HepG2 (cell line): Measurements from ENCODE around the gene POU4F2. TPM values are rescaled to one million over a fixed set of nuclear protein-coding genes. Genes with fewer than 3 reads are reported as not detected.

Experiments
- ATAC-seq: fragments of 200-7000 bp; cut with Tn5 transposase; 3 replicates; pipeline ENCODE4 v1.9.1; 2020; ENCODE audit warnings: mild to moderate bottlenecking, moderate library complexity
- BruUV-seq: library from RNA; stranded (reverse); fragments of 400-500 nt; replicated peaks from 2 replicates; lab custom pipeline; 2021; lab: Mats Ljungman, UMichigan
- CTCF ChIA-PET: fragments of 300-600 bp; formaldehyde crosslinking; extraction: SDS; loops from one replicate; lab custom pipeline; 2021; ENCODE audit warnings: low total read pairs, inconsistent platforms, low intra/inter-chr PET ratio; lab: Yijun Ruan, JAX
- POLR2A ChIA-PET: fragments of 350-600 bp; sonication (Branson Sonifier 250); formaldehyde crosslinking; loops from one replicate; lab custom pipeline; 2020; ENCODE audit warnings: antibody characterized with exemption, inconsistent platforms; lab: Yijun Ruan, JAX
- DNase-seq: peaks from one replicate; pipeline ENCODE4 v3.0.0-alpha.2; 2015; ENCODE audit warnings: low spot score
- FAIRE-seq: peaks from 3 replicates; lab custom pipeline; 2011; peaks lifted over from hg19 to GRCh38; lab: Jason Lieb, UNC
- H2AFZ ChIP-seq: one replicate; pipeline ENCODE4 v1.6.1; 2011; ENCODE audit warnings: low read length, inconsistent platforms
- H3K27ac ChIP-seq: fragments of 300-600 bp; 3 replicates; pipeline ENCODE4 v1.8.0; 2011; ENCODE audit warnings: mixed run types, mild to moderate bottlenecking, mixed read lengths, low read length, inconsistent platforms; ENCODE audit not compliant: insufficient read depth; ENCODE audit errors: extremely low read length
- H3K27me3 ChIP-seq, 2 experiments: fragments of 200-600 bp in 1 of 2; 2 replicates in 1 of 2; 3 replicates in 1 of 2; pipeline versions ENCODE4 v1.6.0 to v1.8.0; 2011; ENCODE audit warnings: low read length in 2 of 2, mild to moderate bottlenecking in 2 of 2, moderate library complexity in 2 of 2, inconsistent platforms in 1 of 2; ENCODE audit not compliant: insufficient read depth in 2 of 2, control insufficient read depth in 1 of 2
- H3K36me3 ChIP-seq, 2 experiments: fragments of 200-600 bp in 1 of 2; replicated peaks in 1 of 2; 2 replicates in 1 of 2; 3 replicates in 1 of 2; pipeline versions ENCODE4 v1.5.1 to v1.8.0; 2011; ENCODE audit warnings: low read length in 2 of 2, inconsistent platforms in 1 of 2; ENCODE audit not compliant: insufficient read depth in 2 of 2, control insufficient read depth in 1 of 2
- H3K4me1 ChIP-seq: 2 replicates; pipeline ENCODE4 v1.5.1; 2012; ENCODE audit warnings: low read length, inconsistent platforms; ENCODE audit not compliant: insufficient read depth
- H3K4me2 ChIP-seq: 2 replicates; pipeline ENCODE4 v1.6.0; 2011; ENCODE audit warnings: low read depth, low read length, inconsistent platforms
- H3K4me3 ChIP-seq, 3 experiments: fragments of 200-600 bp in 1 of 3; sonication (generic), shearing (Covaris generic) in 1 of 3; replicated peaks in 1 of 3; 2 replicates each; pipeline ENCODE4 v1.5.1; 2011 to 2016; ENCODE audit warnings: low read length in 3 of 3, inconsistent platforms in 2 of 3, low read depth in 2 of 3, mild to moderate bottlenecking in 2 of 3, control low read depth in 1 of 3, mixed read lengths in 1 of 3; ENCODE audit not compliant: insufficient read depth in 1 of 3
- H3K79me2 ChIP-seq: one replicate; pipeline ENCODE4 v1.6.1; 2011; ENCODE audit warnings: low read length, inconsistent platforms; ENCODE audit not compliant: insufficient read depth
- H3K9ac ChIP-seq: 2 replicates; pipeline ENCODE4 v1.6.0; 2011; ENCODE audit warnings: mild to moderate bottlenecking, low read depth, low read length, inconsistent platforms; ENCODE audit not compliant: insufficient read depth
- H3K9me3 ChIP-seq: 2 replicates; pipeline ENCODE4 v1.5.1; 2012; ENCODE audit warnings: mild to moderate bottlenecking, low read length
- H4K20me1 ChIP-seq: 2 replicates; pipeline ENCODE4 v1.6.0; 2011; ENCODE audit warnings: inconsistent platforms, mild to moderate bottlenecking, low read length, moderate library complexity; ENCODE audit not compliant: insufficient read depth
- NPAS2 ChIP-seq: sonication (generic); formaldehyde crosslinking; IDR thresholded peaks from 2 replicates; pipeline ENCODE4 v1.8.0; 2022; ENCODE audit warnings: mild to moderate bottlenecking, missing genetic modification reagents, borderline replicate concordance
- RBM39 ChIP-seq: fragments of 200-400 bp; formaldehyde crosslinking; IDR thresholded peaks from one replicate; pipeline ENCODE4 v1.6.1; 2018; ENCODE audit warnings: antibody characterized with exemption, mild to moderate bottlenecking, low read depth, low read length; ENCODE audit not compliant: poor library complexity, severe bottlenecking
- SOX6 ChIP-seq, 2 experiments: fragments of 450-650 bp in 1 of 2; sonication (generic) in 1 of 2; formaldehyde crosslinking in 1 of 2; IDR thresholded peaks; 2 replicates each; pipeline versions ENCODE4 v1.4.0 to v1.6.1; 2017 to 2020; ENCODE audit warnings: antibody characterized with exemption in 1 of 2, mild to moderate bottlenecking in 1 of 2, missing genetic modification reagents in 1 of 2
- TEAD3 ChIP-seq: optimal IDR thresholded peaks from 2 replicates; pipeline ENCODE3; 2016; ENCODE audit warnings: borderline replicate concordance
- ZNF530 ChIP-seq: sonication (generic); formaldehyde crosslinking; IDR thresholded peaks from 2 replicates; pipeline ENCODE4 v1.5.0; 2020; ENCODE audit warnings: low read depth, mild to moderate bottlenecking, missing genetic modification reagents
- ZNF562 ChIP-seq: sonication (generic); formaldehyde crosslinking; IDR thresholded peaks from 2 replicates; pipeline ENCODE4 v1.8.0; 2022; ENCODE audit warnings: missing genetic modification reagents, borderline replicate concordance
- ZNF564 ChIP-seq: sonication (generic); formaldehyde crosslinking; IDR thresholded peaks from 2 replicates; pipeline ENCODE4 v1.8.1; 2023; ENCODE audit warnings: mild to moderate bottlenecking, missing genetic modification reagents
- ZNF567 ChIP-seq: sonication (generic); formaldehyde crosslinking; IDR thresholded peaks from 2 replicates; pipeline ENCODE4 v1.8.1; 2023; ENCODE audit warnings: mild to moderate bottlenecking, missing genetic modification reagents, borderline replicate concordance
- ZNF616 ChIP-seq: sonication (generic); formaldehyde crosslinking; IDR thresholded peaks from 2 replicates; pipeline ENCODE4 v1.5.0; 2020; ENCODE audit warnings: low read depth, mild to moderate bottlenecking, missing genetic modification reagents
- ZNF720 ChIP-seq: sonication (generic); formaldehyde crosslinking; IDR thresholded peaks from 2 replicates; pipeline ENCODE4 v1.4.0; 2020; ENCODE audit warnings: missing genetic modification reagents
- ZNF724P ChIP-seq: sonication (generic); formaldehyde crosslinking; IDR thresholded peaks from 2 replicates; pipeline ENCODE4 v1.8.0; 2022; ENCODE audit warnings: missing genetic modification reagents, borderline replicate concordance
- ZNF75D ChIP-seq: sonication (generic); formaldehyde crosslinking; IDR thresholded peaks from 2 replicates; pipeline ENCODE4 v1.8.1; 2023; ENCODE audit warnings: missing genetic modification reagents, mild to moderate bottlenecking, borderline replicate concordance
- ZNF776 ChIP-seq: sonication (generic); formaldehyde crosslinking; IDR thresholded peaks from 2 replicates; pipeline ENCODE4 v1.4.0; 2020; ENCODE audit warnings: mild to moderate bottlenecking, missing genetic modification reagents
- WGBS: methylation state at CpG from one replicate; pipeline ENCODE4 v1.1.6; 2017; ENCODE audit warnings: low lambda C conversion rate; 5-methylcytosine and 5-hydroxymethylcytosine counted together
- in situ Hi-C: cut with HindIII; loops from 2 replicates; pipeline ENCODE4 v1.10.0; 2017; ENCODE audit warnings: low pct_unique_long_range_greater_than_20kb; ENCODE audit not compliant: extremely low pct_ligation_motif_present
- intact Hi-C: fragments of 100-400 bp; cut with micrococcal nuclease; formaldehyde crosslinking; loops from one replicate; pipeline ENCODE4 v1.10.0; 2022; ENCODE audit not compliant: unreplicated experiment
- polyA plus RNA-seq, 8 experiments: library from polyadenylated mRNA; depleted of rRNA in 3 of 8; stranded (reverse) in 7 of 8; unstranded in 1 of 8; fragments of >200 nt; fragmentation: Illumina TruSeq in 4 of 8; extraction: Trizol in 4 of 8; gene quantifications; 2 replicates each; pipeline versions ENCODE4 v1.2.1 to v1.2.3, GENCODE V29; 2011 to 2016; ENCODE audit warnings: low read depth in 4 of 8, missing spikeins in 1 of 8, mixed read lengths in 1 of 8; ENCODE audit not compliant: insufficient read depth in 1 of 8
- total RNA-seq, 5 experiments: library from RNA; depleted of rRNA; stranded (reverse); fragments of >200 nt; fragmentation: Illumina TruSeq; extraction: Trizol; gene quantifications; 2 replicates each; pipeline ENCODE4 v1.2.3, GENCODE V29; 2016; ENCODE audit warnings: low read depth in 1 of 5
- TF ChIP-seq, protein P1 (sequence below): sonication (generic); formaldehyde crosslinking; IDR thresholded peaks from 2 replicates; pipeline ENCODE4 v1.5.1; 2020; ENCODE audit warnings: mild to moderate bottlenecking, missing genetic modification reagents
- TF ChIP-seq, protein P2 (sequence below): sonication (generic); formaldehyde crosslinking; IDR thresholded peaks from 2 replicates; pipeline ENCODE4 v1.4.0; 2020; ENCODE audit warnings: mild to moderate bottlenecking, missing genetic modification reagents, borderline replicate concordance

POU4F2 gene
- total and polyA plus RNA-seq, 2 of the 13 experiments (the other 11 are each of a cell fraction or from before 2014, with no cell fraction given): not detected

DNA sequence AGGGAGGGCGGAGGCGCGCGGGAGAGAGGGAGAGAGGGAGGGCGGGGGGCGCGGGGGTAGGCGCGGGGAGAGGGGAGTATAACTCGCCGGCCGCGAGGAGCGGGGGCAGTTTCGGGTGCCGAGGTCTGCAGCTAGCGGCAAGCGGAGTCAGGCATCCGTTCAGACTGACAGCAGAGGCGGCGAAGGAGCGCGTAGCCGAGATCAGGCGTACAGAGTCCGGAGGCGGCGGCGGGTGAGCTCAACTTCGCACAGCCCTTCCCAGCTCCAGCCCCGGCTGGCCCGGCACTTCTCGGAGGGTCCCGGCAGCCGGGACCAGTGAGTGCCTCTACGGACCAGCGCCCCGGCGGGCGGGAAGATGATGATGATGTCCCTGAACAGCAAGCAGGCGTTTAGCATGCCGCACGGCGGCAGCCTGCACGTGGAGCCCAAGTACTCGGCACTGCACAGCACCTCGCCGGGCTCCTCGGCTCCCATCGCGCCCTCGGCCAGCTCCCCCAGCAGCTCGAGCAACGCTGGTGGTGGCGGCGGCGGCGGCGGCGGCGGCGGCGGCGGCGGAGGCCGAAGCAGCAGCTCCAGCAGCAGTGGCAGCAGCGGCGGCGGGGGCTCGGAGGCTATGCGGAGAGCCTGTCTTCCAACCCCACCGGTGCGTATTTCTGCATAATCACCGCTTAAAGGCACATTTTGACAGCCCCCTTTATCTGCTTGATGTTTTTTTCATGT is at the start of gene POU4F2 (continued):
- TF ChIP-seq ZNF724P (CRISPR knock-in tag) (no peak), ZNF616 (CRISPR knock-in tag) (no peak), ZNF567 (CRISPR knock-in tag) (no peak), ZNF776 (CRISPR knock-in tag) (no peak), SOX6 (IDR thresholded peaks at IDR 0.05) (no peak), SOX6 (CRISPR knock-in tag; IDR thresholded peaks at IDR 0.05) (no peak), ZNF720 (CRISPR knock-in tag) (no peak), TEAD3 (CRISPR knock-in tag) (no peak), ZNF530 (no peak)

DNA sequence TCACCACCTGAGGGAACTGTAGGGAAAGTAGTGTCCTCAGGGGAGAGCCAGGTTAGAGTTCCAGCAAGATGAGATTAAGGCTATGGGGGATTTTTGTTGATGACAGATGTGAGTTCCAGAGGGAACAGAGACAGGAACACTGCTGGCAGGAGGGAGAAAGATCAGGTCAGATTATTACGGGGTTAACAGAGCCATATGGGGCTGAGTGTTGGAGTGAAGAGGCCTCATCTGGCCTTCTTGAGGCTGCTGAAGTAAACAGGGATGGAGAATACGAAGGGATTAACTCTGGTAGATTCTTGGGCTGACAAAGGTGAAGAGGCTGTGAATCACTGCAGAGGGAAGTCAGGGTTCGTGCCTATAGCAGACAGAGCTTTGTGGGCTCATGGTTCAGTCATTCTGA is 47.9 kb upstream of the POU4F2 start:
- in situ Hi-C loops (no loop called here), intact Hi-C loops (no loop called here)
- Histone ChIP-seq H3K9ac (no peak overlapping the region), H3K27me3 (no peaks in the 10 kb centered on the region), H3K79me2 (no peaks in the 10 kb centered on the region), H4K20me1 (no peaks in the 10 kb centered on the region), H3K4me2 (no peak overlapping the region), H3K36me3 (no peaks in the 10 kb centered on the region), H2AFZ (no peak overlapping the region), H3K27ac (no peak overlapping the region), H3K9me3 (no peaks in the 10 kb centered on the region), H3K4me3 (no peak overlapping the region), H3K4me1 (no peaks in the 10 kb centered on the region)
- no peak for FAIRE-seq
- POLR2A ChIA-PET: no interaction called here
- no peak for ATAC-seq
- BruUV-seq: no TSS peak
- CTCF ChIA-PET: no interaction called here
- 1% methylated on average over 3 of the region's 3 CpGs for whole genome bisulfite sequencing
- no peak for DNase-seq
- TF ChIP-seq ZNF562 (CRISPR knock-in tag) (no peak), ZNF75D (CRISPR knock-in tag) (no peak), ZNF564 (CRISPR knock-in tag) (no peak), RBM39 (no peak), NPAS2 (CRISPR knock-in tag) (no peak)
- TF ChIP-seq, protein P1, sequence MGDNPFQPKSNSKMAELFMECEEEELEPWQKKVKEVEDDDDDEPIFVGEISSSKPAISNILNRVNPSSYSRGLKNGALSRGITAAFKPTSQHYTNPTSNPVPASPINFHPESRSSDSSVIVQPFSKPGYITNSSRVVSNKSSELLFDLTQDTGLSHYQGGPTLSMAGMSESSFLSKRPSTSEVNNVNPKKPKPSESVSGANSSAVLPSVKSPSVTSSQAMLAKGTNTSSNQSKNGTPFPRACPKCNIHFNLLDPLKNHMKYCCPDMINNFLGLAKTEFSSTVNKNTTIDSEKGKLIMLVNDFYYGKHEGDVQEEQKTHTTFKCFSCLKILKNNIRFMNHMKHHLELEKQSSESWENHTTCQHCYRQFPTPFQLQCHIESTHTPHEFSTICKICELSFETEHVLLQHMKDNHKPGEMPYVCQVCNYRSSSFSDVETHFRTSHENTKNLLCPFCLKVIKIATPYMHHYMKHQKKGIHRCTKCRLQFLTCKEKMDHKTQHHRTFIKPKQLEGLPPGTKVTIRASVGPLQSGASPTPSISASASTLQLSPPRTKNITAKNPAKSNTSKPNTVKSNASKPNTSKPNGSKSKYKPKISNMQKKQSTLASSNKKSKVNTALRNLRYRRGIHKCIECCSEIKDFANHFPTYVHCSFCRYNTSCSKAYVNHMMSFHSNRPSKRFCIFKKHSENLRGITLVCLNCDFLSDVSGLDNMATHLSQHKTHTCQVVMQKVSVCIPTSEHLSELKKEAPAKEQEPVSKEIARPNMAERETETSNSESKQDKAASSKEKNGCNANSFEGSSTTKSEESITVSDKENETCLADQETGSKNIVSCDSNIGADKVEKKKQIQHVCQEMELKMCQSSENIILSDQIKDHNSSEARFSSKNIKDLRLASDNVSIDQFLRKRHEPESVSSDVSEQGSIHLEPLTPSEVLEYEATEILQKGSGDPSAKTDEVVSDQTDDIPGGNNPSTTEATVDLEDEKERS (CRISPR knock-in tag): no peak
- TF ChIP-seq, protein P2, sequence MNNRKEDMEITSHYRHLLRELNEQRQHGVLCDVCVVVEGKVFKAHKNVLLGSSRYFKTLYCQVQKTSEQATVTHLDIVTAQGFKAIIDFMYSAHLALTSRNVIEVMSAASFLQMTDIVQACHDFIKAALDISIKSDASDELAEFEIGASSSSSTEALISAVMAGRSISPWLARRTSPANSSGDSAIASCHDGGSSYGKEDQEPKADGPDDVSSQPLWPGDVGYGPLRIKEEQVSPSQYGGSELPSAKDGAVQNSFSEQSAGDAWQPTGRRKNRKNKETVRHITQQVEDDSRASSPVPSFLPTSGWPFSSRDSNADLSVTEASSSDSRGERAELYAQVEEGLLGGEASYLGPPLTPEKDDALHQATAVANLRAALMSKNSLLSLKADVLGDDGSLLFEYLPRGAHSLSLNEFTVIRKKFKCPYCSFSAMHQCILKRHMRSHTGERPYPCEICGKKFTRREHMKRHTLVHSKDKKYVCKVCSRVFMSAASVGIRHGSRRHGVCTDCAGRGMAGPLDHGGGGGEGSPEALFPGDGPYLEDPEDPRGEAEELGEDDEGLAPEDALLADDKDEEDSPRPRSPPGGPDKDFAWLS (CRISPR knock-in tag): no peak
